ENCODE measurements around the gene MAP3K10.

MAP3K10 gene

DNA sequence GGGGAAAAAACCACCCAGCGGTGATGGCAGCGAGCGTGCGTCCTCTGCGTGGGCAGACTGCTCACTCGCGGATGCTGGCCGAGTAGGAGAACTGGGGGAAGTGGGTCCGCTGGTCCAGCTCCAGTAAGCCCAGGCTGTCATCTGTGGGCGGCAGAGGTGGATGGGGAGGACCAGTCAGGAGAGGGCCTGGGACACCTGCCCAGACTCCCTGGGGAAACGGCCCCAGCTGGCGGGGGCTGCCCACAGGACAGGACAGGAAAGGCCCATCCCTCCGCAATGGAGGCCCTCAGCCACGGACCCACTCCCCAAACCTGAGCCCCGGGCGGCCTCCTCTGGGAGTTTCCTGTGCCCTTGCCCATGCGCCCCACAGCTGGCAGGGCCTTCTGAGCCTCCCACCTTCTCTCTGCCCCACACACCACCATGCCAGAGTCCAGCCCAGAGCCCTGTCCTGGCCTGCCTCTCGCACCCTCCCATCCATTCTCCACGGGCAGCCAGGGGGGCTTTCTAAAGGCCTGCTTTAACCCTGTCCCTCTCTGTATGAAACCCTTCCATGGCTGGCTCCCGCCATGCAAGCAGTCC is 42.7 kb downstream of the MAP3K10 start:
- DNase-seq (ENCODE audit: low read depth in 2 of 2) = no peak

DNA sequence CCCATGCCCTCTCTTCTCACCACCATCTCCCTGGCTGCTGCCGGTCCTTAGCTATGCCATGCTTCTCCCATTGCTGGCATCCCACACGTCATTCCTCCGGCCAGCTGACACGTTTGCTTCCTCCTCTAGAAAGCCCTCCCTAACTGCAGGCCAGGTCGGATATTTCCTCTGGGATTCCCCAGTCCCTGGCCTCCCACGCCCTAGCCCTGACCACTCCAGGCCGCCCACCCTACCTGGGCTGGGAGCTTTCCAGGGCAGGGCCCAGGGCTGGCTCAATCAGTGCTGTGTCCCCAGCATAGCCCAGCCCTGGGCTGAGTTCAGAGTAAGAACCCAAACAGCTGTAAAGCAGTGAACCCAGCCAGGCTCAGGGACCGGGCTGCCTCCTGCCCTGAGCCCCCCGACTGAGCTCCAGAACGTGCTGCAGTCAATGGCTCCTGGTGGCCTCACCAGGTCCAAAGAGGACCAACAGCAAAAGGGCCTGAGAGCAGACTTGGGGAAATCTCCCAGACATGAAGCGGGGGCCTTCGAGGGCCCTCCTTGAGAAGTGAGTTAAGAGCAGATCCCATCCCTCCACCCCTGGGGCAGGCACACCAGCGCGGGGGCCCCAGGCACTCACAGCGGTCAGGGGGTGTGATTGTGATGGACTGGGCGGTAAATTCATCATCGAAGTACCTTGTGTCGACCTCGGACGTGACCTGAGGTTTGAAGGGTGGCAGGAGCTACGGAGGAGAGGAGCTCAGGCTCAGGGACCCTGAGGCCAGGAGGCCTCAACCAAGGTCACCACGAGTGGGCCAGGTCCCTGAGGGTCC is 43.4 kb downstream of the MAP3K10 start:
- DNase-seq (ENCODE audit: low read depth in 2 of 2) = no peak

DNA sequence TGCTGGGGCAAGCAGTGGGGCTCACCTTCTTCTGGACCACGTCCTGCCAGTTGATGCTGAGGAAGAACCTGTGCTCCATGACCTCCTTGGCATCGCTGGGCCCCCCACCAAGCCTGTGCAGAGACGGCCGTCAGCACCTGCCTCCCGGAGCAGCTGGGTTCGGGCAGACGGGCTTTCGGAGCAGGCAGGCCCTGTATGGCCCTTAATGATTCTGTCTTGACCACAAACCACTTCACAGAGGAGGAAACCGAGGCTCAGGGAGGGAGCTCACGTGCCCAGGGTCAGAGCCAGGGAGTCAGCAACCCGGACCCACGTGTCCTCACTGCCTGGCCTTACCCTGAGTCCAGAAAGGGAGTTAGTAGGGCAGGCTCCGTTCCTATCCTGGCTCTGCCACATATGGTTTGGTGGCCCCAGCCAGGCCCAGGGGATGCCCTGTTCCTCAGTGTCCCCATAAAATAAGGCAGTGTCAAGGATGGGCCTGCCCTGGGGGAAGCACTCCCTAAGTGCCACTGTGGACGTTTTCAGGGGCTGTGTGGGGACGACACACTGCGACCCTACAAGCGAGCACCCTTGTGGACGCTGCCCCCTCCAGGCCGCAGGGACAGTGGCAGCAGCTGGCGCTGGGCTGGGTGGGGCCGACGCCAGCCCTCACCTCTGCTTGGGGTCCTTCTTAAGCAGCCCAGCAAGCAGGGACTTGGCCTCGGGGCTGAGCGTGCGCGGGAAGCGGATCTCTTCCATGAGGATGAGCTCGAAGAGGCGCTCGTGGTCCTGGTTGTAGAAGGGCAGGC is 44.2 kb downstream of the MAP3K10 start:
- DNase-seq (ENCODE audit: low read depth in 2 of 2) = no peak

DNA sequence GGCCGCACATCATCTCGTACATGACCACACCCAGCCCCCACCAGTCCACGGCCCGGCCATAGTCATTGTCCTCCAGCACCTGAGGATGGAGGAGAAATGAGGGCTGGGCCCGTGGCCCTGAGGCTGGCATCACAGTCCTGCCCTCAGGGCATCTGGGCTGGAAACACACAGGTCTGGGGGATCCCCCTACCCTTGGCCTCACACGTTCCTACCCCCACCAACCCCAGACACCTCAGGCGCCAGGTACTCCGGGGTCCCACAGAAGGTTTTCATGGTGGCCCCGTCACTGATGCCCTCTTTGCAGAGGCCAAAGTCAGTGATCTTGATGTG is 44.8 kb downstream of the MAP3K10 start:
- no peak for DNase-seq (ENCODE audit: low read depth in 2 of 2)

DNA sequence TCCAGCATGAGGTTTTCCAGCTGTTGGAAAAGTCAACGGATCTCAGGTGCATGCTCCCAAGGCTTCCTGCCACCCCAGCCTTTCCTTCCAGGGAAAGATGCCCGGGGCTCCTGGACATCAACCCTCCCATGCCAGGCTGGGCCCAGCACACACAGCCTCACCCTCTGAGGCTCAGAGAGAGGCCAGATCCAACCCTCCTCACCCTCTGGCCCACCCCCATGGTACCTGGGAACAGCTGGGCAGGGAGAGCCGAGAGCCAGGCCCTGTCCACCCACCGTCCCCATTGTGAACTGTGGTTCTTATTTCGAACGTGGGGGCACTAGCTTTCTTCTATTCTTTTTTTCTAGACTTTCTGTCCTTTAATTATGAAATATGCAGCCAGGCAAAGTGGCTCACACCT is 45.1 kb downstream of the MAP3K10 start:
- DNase-seq (ENCODE audit: low read depth in 2 of 2) = no peak

- no peak for DNase-seq (ENCODE audit: low read depth in 2 of 2)
Measured at GRCh38 chr19:40237791-40238190, 46.6 kb downstream of the MAP3K10 start.

DNA sequence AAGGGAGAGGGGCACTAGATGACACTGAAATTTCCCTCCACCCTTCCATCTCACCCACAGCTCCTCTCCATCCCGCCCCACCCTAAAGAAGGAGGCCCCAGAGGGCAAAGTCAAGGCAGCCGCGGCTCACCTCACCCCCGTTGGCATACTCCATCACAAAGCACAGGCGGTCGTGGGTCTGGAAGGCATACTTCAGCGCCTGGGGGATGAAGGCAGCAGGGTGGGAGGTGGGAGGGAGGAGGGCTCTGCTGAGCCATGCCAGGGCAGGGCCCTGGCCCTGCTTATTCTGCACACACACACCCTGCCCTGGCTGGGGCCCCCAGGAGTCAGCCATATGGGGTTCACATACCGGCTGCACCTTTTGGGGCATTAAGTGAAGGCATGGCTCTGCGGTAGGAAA is 47.5 kb downstream of the MAP3K10 start:
- DNase-seq (ENCODE audit: low read depth in 2 of 2) = no peak

DNA sequence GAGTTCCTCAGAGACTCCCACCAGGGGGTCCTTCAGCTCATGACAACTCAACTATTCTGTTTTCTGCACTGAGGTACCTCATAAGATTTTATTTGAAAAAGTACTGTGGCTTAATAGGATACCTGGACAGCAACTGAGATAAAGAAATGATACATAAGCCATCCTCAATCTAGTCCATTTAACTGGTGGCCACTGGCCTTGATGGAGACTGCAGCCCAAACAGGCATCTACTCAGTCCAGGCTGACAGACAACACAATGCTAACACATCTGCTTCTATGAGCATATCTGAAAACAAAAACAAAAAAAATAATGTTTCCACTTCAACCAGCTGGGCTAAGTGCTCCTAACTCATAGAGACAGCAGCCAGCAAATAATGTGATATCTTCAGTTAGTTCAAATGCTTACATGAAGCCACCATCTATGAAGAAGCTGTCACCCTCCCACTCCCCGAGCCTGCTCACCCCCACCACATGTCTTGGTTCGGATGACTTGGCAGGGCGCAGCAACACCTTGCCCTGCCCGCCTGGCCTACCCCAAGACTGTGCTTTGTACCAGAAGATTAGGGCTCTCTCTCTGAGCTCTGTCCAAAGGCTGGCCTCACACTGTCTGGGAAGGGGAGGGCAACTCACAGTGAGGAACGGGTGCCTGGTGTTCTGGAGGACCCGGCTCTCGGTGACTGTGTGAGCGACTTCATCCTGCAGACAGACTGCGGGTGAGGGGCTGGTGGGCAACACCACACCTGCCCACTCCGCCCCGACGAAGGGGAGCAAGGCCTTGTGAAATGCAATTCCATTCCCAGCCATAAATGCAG is 48.4 kb downstream of the MAP3K10 start:
- DNase-seq (ENCODE audit: low read depth in 2 of 2) = no peak

GRCh38 chr19:40240332-40240731 is 49.1 kb downstream of the MAP3K10 start:
- DNase-seq (ENCODE audit: low read depth in 2 of 2) = no peak

DNA sequence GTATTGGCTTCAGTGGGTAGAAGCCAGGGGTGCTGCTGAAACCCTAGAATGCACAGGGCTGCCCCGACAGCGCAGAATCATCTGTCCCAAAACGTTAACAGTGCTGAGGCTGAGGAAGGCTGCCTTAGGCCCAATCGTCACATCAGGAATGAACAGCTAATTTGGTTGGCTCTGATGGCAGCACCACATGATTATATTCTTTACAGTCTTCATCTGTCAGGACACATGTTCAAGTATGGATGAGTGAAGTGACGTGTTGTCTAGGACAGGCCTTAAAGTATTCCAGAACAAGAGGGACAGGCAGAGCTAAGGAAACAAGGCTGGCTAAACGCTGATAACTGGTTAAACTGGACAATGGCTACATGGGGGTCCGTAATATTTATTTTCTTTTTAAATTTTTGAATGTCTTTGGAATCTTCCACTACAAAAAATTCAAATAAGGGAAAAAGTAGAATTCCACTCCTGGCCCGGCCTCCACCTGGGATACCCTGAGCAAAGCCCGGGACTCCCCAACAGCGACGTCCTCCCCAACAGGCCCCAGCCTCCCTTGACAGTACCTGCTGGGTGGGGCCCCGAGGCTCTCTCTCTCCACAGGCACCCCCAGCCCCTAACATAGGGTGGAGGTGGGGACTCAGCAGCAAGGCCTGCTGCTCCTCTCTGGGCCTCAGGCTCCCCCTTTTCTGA is 50.0 kb downstream of the MAP3K10 start:
- DNase-seq (ENCODE audit: low read depth in 2 of 2) = no peak

DNA sequence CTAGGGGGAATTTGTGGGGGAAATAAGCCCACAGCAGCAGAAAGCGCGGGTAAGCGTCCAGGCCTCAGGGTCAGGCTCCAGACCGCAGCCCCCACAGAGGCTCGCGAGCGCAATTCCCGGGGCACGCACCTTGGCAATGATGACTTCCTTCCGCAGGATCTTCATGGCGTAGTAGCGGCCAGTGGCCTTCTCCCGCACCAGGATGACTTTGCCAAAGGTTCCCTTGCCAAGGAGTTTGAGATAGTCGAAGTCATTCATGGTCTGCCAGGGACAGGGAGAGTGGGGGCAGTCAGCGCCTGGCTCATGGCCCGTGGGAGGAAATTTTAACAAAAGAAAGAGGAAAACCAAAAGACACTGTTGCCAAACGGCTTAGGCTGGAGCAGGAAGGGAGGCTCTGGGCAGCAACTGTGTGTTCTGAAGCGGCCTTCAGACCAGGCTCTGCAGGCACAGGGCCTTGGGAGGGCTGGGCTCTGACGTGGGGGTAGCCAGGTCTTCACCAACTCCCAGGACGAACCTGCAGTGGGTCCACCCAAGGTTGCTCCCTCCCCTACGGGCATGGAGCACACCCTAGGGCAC is 50.7 kb downstream of the MAP3K10 start:
- no peak for DNase-seq (ENCODE audit: low read depth in 2 of 2)

DNA sequence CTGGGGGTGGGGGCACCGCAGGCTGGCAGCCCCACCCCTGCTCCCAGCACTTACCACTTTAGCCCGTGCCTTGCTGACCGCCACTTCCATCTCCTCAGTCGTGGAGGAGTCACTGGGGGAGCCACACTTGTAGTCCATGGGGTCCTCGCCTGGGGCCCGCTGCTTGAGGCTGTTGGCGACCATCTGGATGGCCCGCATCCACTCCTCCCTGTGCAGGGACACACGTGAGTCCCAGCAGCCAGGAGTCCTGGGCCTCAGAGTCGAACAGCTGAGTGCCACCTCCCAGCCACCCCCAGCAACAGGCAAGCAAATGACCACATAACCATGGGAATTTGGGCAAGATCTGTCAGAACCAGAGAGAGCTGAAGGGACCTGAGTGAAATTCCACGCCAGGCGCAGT is 51.3 kb downstream of the MAP3K10 start:
- DNase-seq (ENCODE audit: low read depth in 2 of 2) = no peak

DNA sequence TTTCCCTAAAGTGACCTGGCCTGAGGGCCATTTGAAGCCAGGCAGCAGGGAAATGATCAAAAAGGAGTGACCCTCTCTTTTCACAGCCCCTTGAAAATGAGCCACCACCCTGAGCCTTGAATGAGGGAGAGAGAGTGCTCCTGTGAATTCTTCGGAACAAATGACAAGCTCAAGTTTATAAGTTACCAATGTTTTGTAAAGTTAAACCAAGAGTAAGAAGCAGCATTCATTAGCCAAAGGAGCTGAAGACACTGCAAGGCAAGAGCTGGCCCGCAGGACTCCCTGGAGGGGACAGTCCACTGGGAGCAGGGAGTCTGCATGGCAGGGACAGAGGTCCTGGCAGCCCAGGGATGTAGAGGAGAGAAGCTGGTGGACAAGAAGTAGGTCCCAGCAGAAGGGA is 52.0 kb downstream of the MAP3K10 start:
- DNase-seq (ENCODE audit: low read depth in 2 of 2) = no peak

DNA sequence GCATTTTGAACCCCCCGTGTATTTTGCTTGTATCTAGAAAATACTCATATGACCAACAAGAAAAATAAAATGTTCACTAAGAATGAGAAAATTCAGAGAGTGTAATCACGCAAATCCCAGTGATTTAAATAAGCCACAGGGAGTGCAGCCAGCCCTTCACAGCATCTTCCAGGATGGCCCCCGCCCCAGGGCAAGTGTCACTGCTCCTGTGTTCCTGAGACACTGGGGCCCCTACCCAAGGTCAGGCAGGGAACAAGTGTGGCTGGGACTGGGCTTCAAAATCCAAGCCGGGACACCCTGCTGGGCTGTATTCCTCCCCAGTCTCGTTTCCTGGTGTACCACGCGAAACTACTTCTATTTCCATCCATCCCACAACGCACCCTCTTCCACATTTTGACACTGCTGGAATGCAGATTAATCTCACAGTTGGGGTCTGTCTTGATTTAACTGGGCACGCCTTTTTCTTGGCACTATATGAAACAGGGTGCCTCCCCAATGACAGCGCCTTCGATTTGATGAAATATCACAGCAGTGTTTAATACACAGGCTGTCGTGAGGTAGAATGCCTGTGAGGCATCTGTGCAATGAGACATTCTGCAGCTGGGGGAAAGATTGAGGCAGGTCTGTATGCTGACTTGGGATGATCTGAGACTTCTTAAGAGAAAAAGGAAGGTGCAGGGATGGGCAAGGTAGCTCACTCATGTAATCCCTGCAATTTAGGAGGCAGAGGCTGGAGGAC is 53.5 kb downstream of the MAP3K10 start:
- DNase-seq (ENCODE audit: low read depth in 2 of 2) = no peak

GRCh38 chr19:40245506-40246128 is 54.4 kb downstream of the MAP3K10 start:
- no peak for DNase-seq (ENCODE audit: low read depth in 2 of 2)

DNA sequence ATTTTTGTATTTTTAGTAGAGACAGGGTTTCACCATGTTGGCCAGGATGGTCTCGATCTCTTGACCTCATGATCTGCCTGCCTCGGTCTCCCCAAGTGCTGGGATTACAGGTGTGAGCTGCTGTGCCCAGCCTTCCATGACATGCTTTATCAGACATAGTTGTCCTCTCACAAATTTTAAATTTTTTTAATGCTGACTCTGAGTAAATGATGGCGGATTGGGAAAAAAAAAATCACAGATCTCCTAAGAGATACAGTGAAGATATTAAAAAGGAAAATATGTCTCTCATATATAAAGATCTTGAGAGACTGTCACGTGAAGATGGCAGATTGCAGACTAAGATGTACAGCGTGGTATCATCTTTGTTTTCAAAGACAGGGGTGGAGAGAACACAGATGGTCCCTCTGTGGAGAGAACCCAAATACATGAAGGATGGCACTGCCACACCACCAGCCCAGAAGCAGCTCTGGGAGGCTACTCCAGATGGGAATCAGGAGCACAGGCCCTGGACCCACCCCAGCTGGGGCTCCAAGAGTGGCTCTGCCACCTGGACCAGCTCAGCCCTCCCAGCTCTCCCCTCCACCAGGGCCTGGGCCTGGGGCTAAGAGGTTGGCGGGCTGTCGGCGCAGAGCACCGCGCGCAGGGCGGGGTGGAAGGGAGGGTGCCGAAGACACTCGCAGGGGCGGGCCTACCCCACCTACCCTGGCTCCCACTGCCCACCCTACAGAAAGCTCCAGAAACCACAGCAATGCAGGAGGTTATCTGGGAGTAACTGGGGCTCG is 55.3 kb downstream of the MAP3K10 start:
- no peak for DNase-seq (ENCODE audit: low read depth in 2 of 2)

DNA sequence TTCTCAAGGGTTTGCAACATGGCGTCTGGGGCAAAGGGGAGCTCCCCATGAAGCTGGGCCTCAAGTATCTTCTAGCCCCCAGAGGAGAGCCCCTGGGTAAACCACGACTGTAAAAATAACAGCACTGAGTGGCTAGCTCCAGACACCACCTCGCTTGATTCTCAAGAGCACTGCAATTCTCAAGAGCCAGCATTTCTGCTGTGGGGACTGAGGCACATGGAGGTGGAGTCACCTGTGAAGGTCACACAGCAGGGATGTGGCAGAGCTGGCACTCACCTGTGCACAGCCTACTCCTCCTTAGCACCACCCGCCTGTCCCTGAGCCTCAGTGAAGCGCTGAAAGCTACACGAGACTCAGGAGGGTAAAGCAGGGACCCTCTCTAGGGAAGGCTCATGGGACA is 56.0 kb downstream of the MAP3K10 start:
- DNase-seq (ENCODE audit: low read depth in 2 of 2) = no peak

- DNase-seq (ENCODE audit: low read depth in 2 of 2) = no peak
Measured at GRCh38 chr19:40247735-40248262, 56.6 kb downstream of the MAP3K10 start.

GRCh38 chr19:40249201-40249600 is 58.0 kb downstream of the MAP3K10 start:
- DNase-seq (ENCODE audit: low read depth in 2 of 2) = no peak

Measured in stimulated activated CD4-positive, alpha-beta T cell treated with anti-CD3 and anti-CD28 coated beads, Interleukin-1b, Interleukin-23, amount 100 ng/mL, for 4 hours (primary cell).